ENCODE data around the gene ZC3H4. TPM values are rescaled to one million over a fixed set of nuclear protein-coding genes. Genes with fewer than 3 reads are reported as not detected.

The ZC3H4 gene
- total and polyA plus RNA-seq, 2 donors (not counting 1 experiment from before 2014, with no cell fraction given) = 8.4 to 13.5 TPM

DNA sequence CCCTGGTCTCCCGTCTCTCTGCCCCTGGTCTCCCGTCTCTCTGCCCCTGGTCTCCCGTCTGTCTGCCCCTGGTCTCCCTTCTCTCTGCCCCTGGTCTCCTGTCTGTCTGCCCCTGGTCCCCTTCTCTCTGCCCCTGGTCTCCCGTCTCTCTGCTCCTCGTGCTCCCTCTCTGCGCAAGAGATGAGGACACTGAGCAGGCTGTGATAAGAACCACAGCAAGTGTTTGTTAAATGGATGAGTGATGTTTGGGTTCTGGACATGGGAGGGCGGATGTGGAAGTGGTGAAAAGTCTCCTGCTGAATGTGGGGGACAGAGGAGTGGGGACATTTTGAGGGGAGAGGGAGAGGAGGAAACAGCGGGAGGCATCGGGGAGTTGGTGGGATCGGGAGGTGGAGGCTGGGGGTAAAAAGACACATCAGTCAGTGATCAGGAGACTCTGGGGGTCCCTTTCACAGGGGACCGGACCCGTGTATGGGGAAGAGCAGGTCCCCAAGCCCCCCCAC lies 85.9 kb downstream of the ZC3H4 start:
- H3K27me3 ChIP-seq (ENCODE audit: control insufficient read depth, insufficient read depth, low read length) = peaks cover 19% of the 10 kb centered on the region
- H3K36me3 ChIP-seq (ENCODE audit: control insufficient read depth, insufficient read depth, low read length) = no peaks in the 10 kb centered on the region
- no peak overlapping the region for H3K4me3 ChIP-seq (replicated peaks in 1 of 4; ENCODE audit: control extremely low read depth in 1 of 4, insufficient read depth in 1 of 4, low read depth in 3 of 4, low read length in 4 of 4)
- DNase-seq (ENCODE audit: low read depth in 2 of 2) = no peak
- H3K9ac ChIP-seq (ENCODE audit: insufficient read depth, low read length) = no peak overlapping the region
- no peaks in the 10 kb centered on the region for H3K4me1 ChIP-seq (ENCODE audit: control insufficient read depth, extremely low read depth, insufficient read depth, low read length)
- H2AFZ ChIP-seq (ENCODE audit: low read length) = no peak overlapping the region
- H3K4me2 ChIP-seq (ENCODE audit: extremely low read depth, insufficient read depth, low read length) = no peak overlapping the region
- TF ChIP-seq EZH2 (IDR thresholded peaks at IDR 0.05; ENCODE audit: low read length, missing control alignments) = peak; percentile 75
- TF ChIP-seq, protein P1, sequence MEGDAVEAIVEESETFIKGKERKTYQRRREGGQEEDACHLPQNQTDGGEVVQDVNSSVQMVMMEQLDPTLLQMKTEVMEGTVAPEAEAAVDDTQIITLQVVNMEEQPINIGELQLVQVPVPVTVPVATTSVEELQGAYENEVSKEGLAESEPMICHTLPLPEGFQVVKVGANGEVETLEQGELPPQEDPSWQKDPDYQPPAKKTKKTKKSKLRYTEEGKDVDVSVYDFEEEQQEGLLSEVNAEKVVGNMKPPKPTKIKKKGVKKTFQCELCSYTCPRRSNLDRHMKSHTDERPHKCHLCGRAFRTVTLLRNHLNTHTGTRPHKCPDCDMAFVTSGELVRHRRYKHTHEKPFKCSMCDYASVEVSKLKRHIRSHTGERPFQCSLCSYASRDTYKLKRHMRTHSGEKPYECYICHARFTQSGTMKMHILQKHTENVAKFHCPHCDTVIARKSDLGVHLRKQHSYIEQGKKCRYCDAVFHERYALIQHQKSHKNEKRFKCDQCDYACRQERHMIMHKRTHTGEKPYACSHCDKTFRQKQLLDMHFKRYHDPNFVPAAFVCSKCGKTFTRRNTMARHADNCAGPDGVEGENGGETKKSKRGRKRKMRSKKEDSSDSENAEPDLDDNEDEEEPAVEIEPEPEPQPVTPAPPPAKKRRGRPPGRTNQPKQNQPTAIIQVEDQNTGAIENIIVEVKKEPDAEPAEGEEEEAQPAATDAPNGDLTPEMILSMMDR (conservative IDR thresholded peaks at IDR 0.05 in 1 of 2, IDR thresholded peaks at IDR 0.05 in 1 of 2; ENCODE audit: low read depth in 1 of 2, low read length in 2 of 2) = no peak
- no peaks in the 10 kb centered on the region for H4K20me1 ChIP-seq (ENCODE audit: control insufficient read depth, extremely low read depth, insufficient read depth, low read length)
- H3K79me2 ChIP-seq (ENCODE audit: control insufficient read depth, insufficient read depth, low read length) = no peaks in the 10 kb centered on the region
- H3K27ac ChIP-seq (ENCODE audit: insufficient read depth, low read length) = no peak overlapping the region
- no peaks in the 10 kb centered on the region for H3K9me3 ChIP-seq (ENCODE audit: control insufficient read depth, insufficient read depth, low read depth, low read length)

DNA sequence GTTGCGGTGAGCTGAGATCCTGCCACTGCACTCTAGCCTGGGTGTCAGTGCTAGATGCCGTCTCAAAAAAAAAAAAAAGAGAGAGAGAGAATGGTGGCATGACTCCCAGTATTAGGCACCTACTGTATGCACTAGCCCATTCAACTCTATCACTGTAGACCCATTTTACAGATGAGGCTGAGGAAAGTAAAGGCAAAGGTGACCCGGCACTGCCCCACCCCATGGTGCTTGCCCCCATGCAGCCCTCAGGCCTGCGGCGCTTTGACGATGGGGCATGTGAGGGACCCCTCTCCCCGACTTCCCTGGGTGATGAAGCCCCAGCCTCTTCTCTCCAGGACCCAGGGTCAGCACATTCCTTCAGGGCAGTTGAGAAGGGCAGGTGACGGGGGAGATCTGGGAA lies 86.7 kb downstream of the ZC3H4 start:
- H3K27me3 ChIP-seq (ENCODE audit: control insufficient read depth, insufficient read depth, low read length) = peaks cover 24% of the 10 kb centered on the region
- no peak overlapping the region for H2AFZ ChIP-seq (ENCODE audit: low read length)
- no peak overlapping the region for H3K27ac ChIP-seq (ENCODE audit: insufficient read depth, low read length)
- TF ChIP-seq, protein P1 (conservative IDR thresholded peaks at IDR 0.05 in 1 of 2, IDR thresholded peaks at IDR 0.05 in 1 of 2; ENCODE audit: low read depth in 1 of 2, low read length in 2 of 2) = no peak
- TF ChIP-seq EZH2 (IDR thresholded peaks at IDR 0.05; ENCODE audit: low read length, missing control alignments) = no peak
- H3K9ac ChIP-seq (ENCODE audit: insufficient read depth, low read length) = no peak overlapping the region
- no peaks in the 10 kb centered on the region for H3K9me3 ChIP-seq (ENCODE audit: control insufficient read depth, insufficient read depth, low read depth, low read length)
- H3K36me3 ChIP-seq (ENCODE audit: control insufficient read depth, insufficient read depth, low read length) = no peaks in the 10 kb centered on the region
- H3K4me2 ChIP-seq (ENCODE audit: extremely low read depth, insufficient read depth, low read length) = no peak overlapping the region
- no peaks in the 10 kb centered on the region for H4K20me1 ChIP-seq (ENCODE audit: control insufficient read depth, extremely low read depth, insufficient read depth, low read length)
- H3K79me2 ChIP-seq (ENCODE audit: control insufficient read depth, insufficient read depth, low read length) = no peaks in the 10 kb centered on the region
- H3K4me1 ChIP-seq (ENCODE audit: control insufficient read depth, extremely low read depth, insufficient read depth, low read length) = no peaks in the 10 kb centered on the region
- no peak for DNase-seq (ENCODE audit: low read depth in 2 of 2)
- no peak overlapping the region for H3K4me3 ChIP-seq (replicated peaks in 1 of 4; ENCODE audit: control extremely low read depth in 1 of 4, insufficient read depth in 1 of 4, low read depth in 3 of 4, low read length in 4 of 4)

DNA sequence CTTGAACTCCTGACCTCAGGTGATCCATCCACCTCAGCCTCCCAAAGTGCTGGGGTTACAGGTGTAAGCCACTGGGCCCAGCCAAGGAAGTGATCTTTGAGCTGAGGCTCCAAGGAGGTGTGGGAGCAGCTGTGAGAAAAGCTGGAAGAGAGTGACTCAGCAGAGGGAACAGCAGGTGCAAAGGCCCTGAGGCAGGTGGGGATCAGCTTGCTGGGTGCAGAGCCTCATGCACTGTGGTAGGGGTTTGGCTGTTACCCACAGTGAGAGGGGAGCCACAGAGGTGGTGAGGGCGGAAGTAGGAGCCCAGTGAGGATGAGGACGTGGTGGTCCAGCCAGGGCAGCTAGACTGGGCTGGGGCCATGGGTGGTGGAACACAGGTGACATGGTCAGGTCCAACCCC lies 87.4 kb downstream of the ZC3H4 start:
- Histone ChIP-seq H3K79me2 (ENCODE audit: control insufficient read depth, insufficient read depth, low read length) (no peaks in the 10 kb centered on the region), H3K9ac (ENCODE audit: insufficient read depth, low read length) (no peak overlapping the region), H3K4me1 (ENCODE audit: control insufficient read depth, extremely low read depth, insufficient read depth, low read length) (no peaks in the 10 kb centered on the region), H3K27ac (ENCODE audit: insufficient read depth, low read length) (no peak overlapping the region), H3K4me3 (replicated peaks in 1 of 4; ENCODE audit: control extremely low read depth in 1 of 4, insufficient read depth in 1 of 4, low read depth in 3 of 4, low read length in 4 of 4) (no peak overlapping the region), H3K9me3 (ENCODE audit: control insufficient read depth, insufficient read depth, low read depth, low read length) (no peaks in the 10 kb centered on the region), H3K4me2 (ENCODE audit: extremely low read depth, insufficient read depth, low read length) (no peak overlapping the region), H2AFZ (ENCODE audit: low read length) (no peak overlapping the region), H4K20me1 (ENCODE audit: control insufficient read depth, extremely low read depth, insufficient read depth, low read length) (no peaks in the 10 kb centered on the region), H3K36me3 (ENCODE audit: control insufficient read depth, insufficient read depth, low read length) (no peaks in the 10 kb centered on the region), H3K27me3 (ENCODE audit: control insufficient read depth, insufficient read depth, low read length) (peaks cover 31% of the 10 kb centered on the region)
- TF ChIP-seq EZH2 (IDR thresholded peaks at IDR 0.05; ENCODE audit: low read length, missing control alignments) = no peak
- TF ChIP-seq, protein P1 (conservative IDR thresholded peaks at IDR 0.05 in 1 of 2, IDR thresholded peaks at IDR 0.05 in 1 of 2; ENCODE audit: low read depth in 1 of 2, low read length in 2 of 2) = no peak
- no peak for DNase-seq (ENCODE audit: low read depth in 2 of 2)

Measured in fibroblast of lung (primary cell).